Liver (tissue), 9 donors: Measurements from ENCODE around the gene PFN1. TPM values are rescaled to one million over a fixed set of nuclear protein-coding genes. Genes with fewer than 3 reads are reported as not detected.

ENCODE experiments used
- DNase-seq: peaks from one replicate; pipeline ENCODE4 v3.0.0-alpha.2; 2017; ENCODE audit warnings: low spot score
- H3K27ac ChIP-seq, 2 donors: one replicate each; pipeline ENCODE4 v1.7.0; 2013; ENCODE audit warnings: inconsistent platforms in 2 of 2, low read length in 2 of 2, control low read depth in 1 of 2, low read depth in 1 of 2, mild to moderate bottlenecking in 1 of 2
- H3K27me3 ChIP-seq, 4 donors: one replicate each; pipeline versions ENCODE4 v1.6.1 to v1.7.0; 2013; ENCODE audit warnings: low read length in 3 of 4, inconsistent platforms in 1 of 4, mild to moderate bottlenecking in 1 of 4, moderate library complexity in 1 of 4; ENCODE audit not compliant: control insufficient read depth in 4 of 4, insufficient read depth in 4 of 4
- H3K36me3 ChIP-seq, 4 donors: one replicate each; pipeline versions ENCODE4 v1.6.1 to v1.7.0; 2013; ENCODE audit warnings: low read length in 3 of 4, mild to moderate bottlenecking in 3 of 4, low read depth in 1 of 4, moderate library complexity in 1 of 4; ENCODE audit not compliant: control insufficient read depth in 4 of 4, insufficient read depth in 3 of 4
- H3K4me1 ChIP-seq, 4 donors: one replicate each; pipeline versions ENCODE4 v1.6.1 to v1.7.0; 2013; ENCODE audit warnings: low read length in 3 of 4, mild to moderate bottlenecking in 3 of 4, moderate library complexity in 1 of 4; ENCODE audit not compliant: control insufficient read depth in 4 of 4, insufficient read depth in 4 of 4
- H3K4me3 ChIP-seq, 3 donors: one replicate each; pipeline versions ENCODE4 v1.6.1 to v1.7.0; 2013; ENCODE audit warnings: low read length in 3 of 3, control low read depth in 1 of 3, low read depth in 1 of 3, mild to moderate bottlenecking in 1 of 3
- H3K9ac ChIP-seq, 2 donors: one replicate each; pipeline ENCODE4 v1.7.0; 2013; ENCODE audit warnings: low read length in 2 of 2, mild to moderate bottlenecking in 2 of 2, moderate library complexity in 2 of 2, control low read depth in 1 of 2, low read depth in 1 of 2
- H3K9me3 ChIP-seq, 4 donors: one replicate each; pipeline versions ENCODE4 v1.6.1 to v1.7.0; 2013; ENCODE audit warnings: low read length in 3 of 4; ENCODE audit not compliant: control insufficient read depth in 4 of 4
- EGR1 ChIP-seq, 2 donors: IDR thresholded peaks; 2 replicates each; pipeline ENCODE4 v1.6.1; 2016 to 2018; ENCODE audit warnings: antibody characterized with exemption in 2 of 2, low read depth in 2 of 2
- FOXA1 ChIP-seq: IDR thresholded peaks from 2 replicates; pipeline ENCODE4 v1.6.1; 2016; ENCODE audit warnings: antibody characterized with exemption
- FOXA2 ChIP-seq: IDR thresholded peaks from 2 replicates; pipeline ENCODE4 v1.6.1; 2016; ENCODE audit warnings: antibody characterized with exemption
- GABPA ChIP-seq, 2 donors: IDR thresholded peaks in 1 of 2; conservative IDR thresholded peaks in 1 of 2; 2 replicates each; pipeline ENCODE4 v1.6.1; 2016; ENCODE audit warnings: antibody characterized with exemption in 2 of 2, mild to moderate bottlenecking in 1 of 2, moderate library complexity in 1 of 2
- HNF4A ChIP-seq, 2 donors: conservative IDR thresholded peaks; 2 replicates each; pipeline ENCODE4 v1.6.1; 2016; ENCODE audit warnings: antibody characterized with exemption in 2 of 2, mild to moderate bottlenecking in 2 of 2
- HNF4G ChIP-seq: IDR thresholded peaks from 2 replicates; pipeline ENCODE4 v1.6.1; 2016; ENCODE audit warnings: antibody characterized with exemption
- JUND ChIP-seq, 2 donors: IDR thresholded peaks; 2 replicates each; pipeline ENCODE4 v1.6.1; 2016; ENCODE audit warnings: antibody characterized with exemption in 2 of 2
- NR2F2 ChIP-seq: IDR thresholded peaks from 2 replicates; pipeline ENCODE4 v1.6.1; 2016; ENCODE audit warnings: antibody characterized with exemption
- RAD21 ChIP-seq, 2 donors: IDR thresholded peaks; 2 replicates each; pipeline ENCODE4 v1.6.1; 2016; ENCODE audit warnings: antibody characterized with exemption in 2 of 2, mild to moderate bottlenecking in 2 of 2
- RXRA ChIP-seq, 2 donors: IDR thresholded peaks; 2 replicates each; pipeline ENCODE4 v1.6.1; 2017 to 2018; ENCODE audit warnings: antibody characterized with exemption in 2 of 2, mild to moderate bottlenecking in 1 of 2
- SP1 ChIP-seq: IDR thresholded peaks from 2 replicates; pipeline ENCODE4 v1.6.1; 2018; ENCODE audit warnings: antibody characterized with exemption, mild to moderate bottlenecking
- TAF1 ChIP-seq: conservative IDR thresholded peaks from 2 replicates; pipeline ENCODE4 v1.6.1; 2016; ENCODE audit warnings: antibody characterized with exemption, mild to moderate bottlenecking
- YY1 ChIP-seq: IDR thresholded peaks from 2 replicates; pipeline ENCODE4 v1.6.1; 2016; ENCODE audit warnings: antibody characterized with exemption, mild to moderate bottlenecking
- WGBS: extraction: QIAGEN DNeasy Blood & Tissue Kit; methylation state at CpG from one replicate; pipeline ENCODE4 v1.1.7; 2013; 5-methylcytosine and 5-hydroxymethylcytosine counted together
- polyA plus RNA-seq, 2 donors: library from polyadenylated mRNA; stranded (reverse) in 1 of 2; unstranded in 1 of 2; fragments of 200-250 nt in 1 of 2; fragments of >200 nt in 1 of 2; fragmentation: Nextera tagmentation in 1 of 2; extraction: Ambion mirVana in 1 of 2; gene quantifications; one replicate each; pipeline versions ENCODE4 v1.2.1 to v1.2.3, GENCODE V29; 2013 to 2015
- total RNA-seq, 2 donors: library from RNA; depleted of rRNA; stranded (reverse); fragments of >200 nt; gene quantifications; one replicate each; pipeline ENCODE4 v1.2.3, GENCODE V29; 2014
- TF ChIP-seq, protein P1 (sequence below): IDR thresholded peaks from 2 replicates; pipeline ENCODE4 v1.6.1; 2016; ENCODE audit warnings: antibody characterized with exemption
- TF ChIP-seq, protein P2 (sequence below): IDR thresholded peaks from 2 replicates; pipeline ENCODE4 v1.6.1; 2016; ENCODE audit warnings: antibody characterized with exemption
- TF ChIP-seq, protein P3 (sequence below): fragments of 150-350 bp; IDR thresholded peaks from 2 replicates; pipeline ENCODE4 v1.5.1; 2017; ENCODE audit warnings: improper control_type of control experiment, low read depth, low read length; ENCODE audit not compliant: missing input control
- TF ChIP-seq, protein P4 (sequence below): IDR thresholded peaks from 2 replicates; pipeline ENCODE4 v1.6.1; 2016; ENCODE audit warnings: antibody characterized with exemption, mild to moderate bottlenecking
- TF ChIP-seq, protein P5 (sequence below): IDR thresholded peaks from 2 replicates; pipeline ENCODE4 v1.6.1; 2016; ENCODE audit warnings: antibody characterized with exemption
- donor health status: healthy.
- donor health status: healthy.
- donor health status: healthy.
- donor health status: healthy.
- donor health status: healthy.

The PFN1 gene
- total and polyA plus RNA-seq, 4 donors: 150 to 672 (median 580) TPM

DNA sequence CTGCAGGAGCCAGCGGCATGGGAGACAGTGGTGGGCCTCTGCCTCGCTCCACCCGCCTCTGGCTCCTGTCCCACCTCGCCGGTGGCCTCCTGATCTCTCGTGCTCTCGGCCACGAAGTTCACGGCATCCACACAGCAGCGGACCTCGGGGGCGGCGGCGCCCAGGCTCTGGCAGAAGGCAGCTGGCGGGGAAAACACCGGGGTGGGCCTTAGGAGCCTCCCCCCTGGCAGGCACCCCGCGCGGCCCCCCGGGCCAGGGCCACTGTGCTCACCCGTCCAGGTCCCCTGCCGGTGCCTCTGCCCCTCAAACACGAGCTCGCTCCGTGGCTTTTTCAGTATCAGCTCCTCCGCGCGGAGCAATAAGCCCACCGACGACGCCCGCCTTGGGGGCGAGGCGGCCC lies 49.4 kb downstream of the PFN1 start (continued):
- no peak for TF ChIP-seq RAD21 (IDR thresholded peaks at IDR 0.05)
- TF ChIP-seq, protein P1, sequence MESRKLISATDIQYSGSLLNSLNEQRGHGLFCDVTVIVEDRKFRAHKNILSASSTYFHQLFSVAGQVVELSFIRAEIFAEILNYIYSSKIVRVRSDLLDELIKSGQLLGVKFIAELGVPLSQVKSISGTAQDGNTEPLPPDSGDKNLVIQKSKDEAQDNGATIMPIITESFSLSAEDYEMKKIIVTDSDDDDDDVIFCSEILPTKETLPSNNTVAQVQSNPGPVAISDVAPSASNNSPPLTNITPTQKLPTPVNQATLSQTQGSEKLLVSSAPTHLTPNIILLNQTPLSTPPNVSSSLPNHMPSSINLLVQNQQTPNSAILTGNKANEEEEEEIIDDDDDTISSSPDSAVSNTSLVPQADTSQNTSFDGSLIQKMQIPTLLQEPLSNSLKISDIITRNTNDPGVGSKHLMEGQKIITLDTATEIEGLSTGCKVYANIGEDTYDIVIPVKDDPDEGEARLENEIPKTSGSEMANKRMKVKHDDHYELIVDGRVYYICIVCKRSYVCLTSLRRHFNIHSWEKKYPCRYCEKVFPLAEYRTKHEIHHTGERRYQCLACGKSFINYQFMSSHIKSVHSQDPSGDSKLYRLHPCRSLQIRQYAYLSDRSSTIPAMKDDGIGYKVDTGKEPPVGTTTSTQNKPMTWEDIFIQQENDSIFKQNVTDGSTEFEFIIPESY: no peak

DNA sequence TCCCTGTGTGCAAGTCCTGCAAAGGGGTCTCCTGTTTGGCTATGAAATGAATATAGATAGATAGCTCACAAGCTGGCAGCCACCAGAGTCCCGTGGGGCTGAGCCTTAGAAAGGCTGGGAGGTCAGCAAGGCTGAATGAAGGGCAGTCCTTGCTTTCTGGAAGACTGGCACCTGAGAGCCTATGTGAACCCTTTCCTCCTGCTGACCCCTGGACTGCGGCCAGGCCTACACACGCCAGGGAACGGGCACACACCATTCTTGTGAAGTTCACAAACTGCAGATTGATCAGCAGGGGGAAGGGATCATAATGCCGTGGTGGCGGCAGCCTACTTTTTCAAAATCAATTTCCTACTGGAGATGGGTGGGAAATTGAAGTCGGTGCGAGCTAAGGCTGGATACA lies 50.0 kb downstream of the PFN1 start:
- peaks cover 6 to 51% (median 28%) of the 10 kb centered on the region in 4 donors for H3K4me1 ChIP-seq
- peaks cover under 1 to 30% (median 9%) of the 10 kb centered on the region in 4 donors for H3K36me3 ChIP-seq
- no peak for DNase-seq
- TF ChIP-seq YY1 (no peak), HNF4A (conservative IDR thresholded peaks at IDR 0.05) (peak; percentile 32 to 51), TAF1 (no peak), JUND (IDR thresholded peaks at IDR 0.05) (no peak), EGR1 (IDR thresholded peaks at IDR 0.05; ENCODE audit: low read depth in 2 of 2) (no peak), HNF4G (no peak), RAD21 (IDR thresholded peaks at IDR 0.05) (no peak), NR2F2 (no peak), SP1 (peak; percentile 54), FOXA1 (no peak), GABPA (IDR thresholded peaks at IDR 0.05 in 1 of 2, conservative IDR thresholded peaks at IDR 0.05 in 1 of 2) (no peak), FOXA2 (no peak), RXRA (IDR thresholded peaks at IDR 0.05) (peak; percentile 72 to 74)
- TF ChIP-seq, protein P2, sequence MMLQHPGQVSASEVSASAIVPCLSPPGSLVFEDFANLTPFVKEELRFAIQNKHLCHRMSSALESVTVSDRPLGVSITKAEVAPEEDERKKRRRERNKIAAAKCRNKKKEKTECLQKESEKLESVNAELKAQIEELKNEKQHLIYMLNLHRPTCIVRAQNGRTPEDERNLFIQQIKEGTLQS: no peak
- TF ChIP-seq, protein P3, sequence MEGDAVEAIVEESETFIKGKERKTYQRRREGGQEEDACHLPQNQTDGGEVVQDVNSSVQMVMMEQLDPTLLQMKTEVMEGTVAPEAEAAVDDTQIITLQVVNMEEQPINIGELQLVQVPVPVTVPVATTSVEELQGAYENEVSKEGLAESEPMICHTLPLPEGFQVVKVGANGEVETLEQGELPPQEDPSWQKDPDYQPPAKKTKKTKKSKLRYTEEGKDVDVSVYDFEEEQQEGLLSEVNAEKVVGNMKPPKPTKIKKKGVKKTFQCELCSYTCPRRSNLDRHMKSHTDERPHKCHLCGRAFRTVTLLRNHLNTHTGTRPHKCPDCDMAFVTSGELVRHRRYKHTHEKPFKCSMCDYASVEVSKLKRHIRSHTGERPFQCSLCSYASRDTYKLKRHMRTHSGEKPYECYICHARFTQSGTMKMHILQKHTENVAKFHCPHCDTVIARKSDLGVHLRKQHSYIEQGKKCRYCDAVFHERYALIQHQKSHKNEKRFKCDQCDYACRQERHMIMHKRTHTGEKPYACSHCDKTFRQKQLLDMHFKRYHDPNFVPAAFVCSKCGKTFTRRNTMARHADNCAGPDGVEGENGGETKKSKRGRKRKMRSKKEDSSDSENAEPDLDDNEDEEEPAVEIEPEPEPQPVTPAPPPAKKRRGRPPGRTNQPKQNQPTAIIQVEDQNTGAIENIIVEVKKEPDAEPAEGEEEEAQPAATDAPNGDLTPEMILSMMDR: no peak
- TF ChIP-seq, protein P1: no peak
- TF ChIP-seq, protein P4, sequence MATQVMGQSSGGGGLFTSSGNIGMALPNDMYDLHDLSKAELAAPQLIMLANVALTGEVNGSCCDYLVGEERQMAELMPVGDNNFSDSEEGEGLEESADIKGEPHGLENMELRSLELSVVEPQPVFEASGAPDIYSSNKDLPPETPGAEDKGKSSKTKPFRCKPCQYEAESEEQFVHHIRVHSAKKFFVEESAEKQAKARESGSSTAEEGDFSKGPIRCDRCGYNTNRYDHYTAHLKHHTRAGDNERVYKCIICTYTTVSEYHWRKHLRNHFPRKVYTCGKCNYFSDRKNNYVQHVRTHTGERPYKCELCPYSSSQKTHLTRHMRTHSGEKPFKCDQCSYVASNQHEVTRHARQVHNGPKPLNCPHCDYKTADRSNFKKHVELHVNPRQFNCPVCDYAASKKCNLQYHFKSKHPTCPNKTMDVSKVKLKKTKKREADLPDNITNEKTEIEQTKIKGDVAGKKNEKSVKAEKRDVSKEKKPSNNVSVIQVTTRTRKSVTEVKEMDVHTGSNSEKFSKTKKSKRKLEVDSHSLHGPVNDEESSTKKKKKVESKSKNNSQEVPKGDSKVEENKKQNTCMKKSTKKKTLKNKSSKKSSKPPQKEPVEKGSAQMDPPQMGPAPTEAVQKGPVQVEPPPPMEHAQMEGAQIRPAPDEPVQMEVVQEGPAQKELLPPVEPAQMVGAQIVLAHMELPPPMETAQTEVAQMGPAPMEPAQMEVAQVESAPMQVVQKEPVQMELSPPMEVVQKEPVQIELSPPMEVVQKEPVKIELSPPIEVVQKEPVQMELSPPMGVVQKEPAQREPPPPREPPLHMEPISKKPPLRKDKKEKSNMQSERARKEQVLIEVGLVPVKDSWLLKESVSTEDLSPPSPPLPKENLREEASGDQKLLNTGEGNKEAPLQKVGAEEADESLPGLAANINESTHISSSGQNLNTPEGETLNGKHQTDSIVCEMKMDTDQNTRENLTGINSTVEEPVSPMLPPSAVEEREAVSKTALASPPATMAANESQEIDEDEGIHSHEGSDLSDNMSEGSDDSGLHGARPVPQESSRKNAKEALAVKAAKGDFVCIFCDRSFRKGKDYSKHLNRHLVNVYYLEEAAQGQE: no peak
- TF ChIP-seq, protein P5, sequence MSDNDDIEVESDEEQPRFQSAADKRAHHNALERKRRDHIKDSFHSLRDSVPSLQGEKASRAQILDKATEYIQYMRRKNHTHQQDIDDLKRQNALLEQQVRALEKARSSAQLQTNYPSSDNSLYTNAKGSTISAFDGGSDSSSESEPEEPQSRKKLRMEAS: no peak
- 37% methylated on average over 8 of the region's 8 CpGs for WGBS
- H3K9ac ChIP-seq: no peak overlapping the region
- H3K9me3 ChIP-seq: no peaks in the 10 kb centered on the region
- peak overlapping the region in 2 of 3 donors; percentile 58 to 61 for H3K4me3 ChIP-seq
- H3K27me3 ChIP-seq: no peaks in the 10 kb centered on the region
- H3K27ac ChIP-seq: peak overlapping the region; percentile 67 to 76
